ENCODE data around the gene PDE1A.

The PDE1A gene

DNA sequence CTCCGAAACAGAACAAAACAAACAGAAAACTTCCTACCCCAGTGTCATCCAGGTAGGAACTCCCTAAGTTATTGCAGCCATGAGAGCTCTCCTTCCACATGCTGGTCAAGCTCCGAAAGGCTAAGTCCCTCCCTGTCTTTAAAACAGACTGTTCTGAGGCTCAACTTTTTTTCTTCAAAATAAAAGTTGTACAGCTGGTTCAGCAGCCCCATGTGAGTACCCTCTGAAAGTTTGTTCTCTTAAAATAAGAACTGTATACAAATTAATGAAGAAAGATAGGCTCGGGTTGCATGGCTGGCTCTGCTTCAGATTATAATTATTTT is at the start of gene PDE1A:
Gene PDE1A (minus strand): TSS at position 119 of the 323 bp plus-strand sequence.
- FAIRE-seq = no peak

GRCh38 chr2:182473635-182474034 is 46.8 kb upstream of the PDE1A start:
- FAIRE-seq = no peak

GRCh38 chr2:182463760-182464159 is 36.9 kb upstream of the PDE1A start:
- no peak for FAIRE-seq

DNA sequence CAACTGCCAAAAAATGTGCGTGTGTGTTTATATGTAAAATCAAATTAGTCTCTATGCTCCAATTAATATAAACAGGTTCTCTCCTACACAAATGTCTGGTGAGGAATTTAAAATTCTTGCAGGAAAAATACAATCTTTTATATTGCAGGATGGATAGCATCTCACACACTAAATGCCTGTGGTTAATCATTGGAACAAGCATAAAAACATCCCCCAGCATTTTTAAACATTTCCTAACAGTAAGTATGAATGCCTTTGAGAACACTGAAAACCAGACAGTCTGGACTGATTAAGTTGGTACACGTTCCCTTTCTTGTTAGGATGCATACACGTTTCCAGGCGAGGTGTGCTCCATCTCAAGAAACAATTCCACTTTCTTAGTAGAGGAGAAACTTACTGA is 29.9 kb upstream of the PDE1A start:
- no peak for FAIRE-seq

GRCh38 chr2:182452456-182452990 is 25.7 kb upstream of the PDE1A start:
- no peak for FAIRE-seq

GRCh38 chr2:182448371-182448770 is 21.5 kb upstream of the PDE1A start:
- FAIRE-seq = no peak

DNA sequence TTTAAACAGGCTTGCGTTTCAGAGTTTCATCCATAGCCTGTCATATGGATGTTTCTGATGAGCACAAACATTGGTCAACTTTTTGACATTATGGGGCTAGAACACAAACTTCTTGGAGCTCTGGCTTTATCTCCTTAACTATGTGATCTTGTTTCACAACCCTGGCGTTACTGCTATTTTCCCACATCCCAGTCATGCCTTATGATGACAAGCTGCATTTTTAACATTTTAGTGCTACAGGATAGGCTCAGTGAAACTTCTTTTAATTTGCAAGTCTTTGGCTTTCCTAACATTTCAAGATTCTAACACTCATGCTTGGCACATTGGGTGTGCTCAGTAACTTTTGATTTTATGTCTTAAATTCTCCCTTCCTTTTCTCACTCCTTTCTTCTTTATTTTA is 21.0 kb upstream of the PDE1A start:
- FAIRE-seq = no peak

- FAIRE-seq = no peak
Observed at GRCh38 chr2:182447163-182447562, 20.3 kb upstream of the PDE1A start.

- no peak for FAIRE-seq
Observed at GRCh38 chr2:182446087-182446486, 19.3 kb upstream of the PDE1A start.

DNA sequence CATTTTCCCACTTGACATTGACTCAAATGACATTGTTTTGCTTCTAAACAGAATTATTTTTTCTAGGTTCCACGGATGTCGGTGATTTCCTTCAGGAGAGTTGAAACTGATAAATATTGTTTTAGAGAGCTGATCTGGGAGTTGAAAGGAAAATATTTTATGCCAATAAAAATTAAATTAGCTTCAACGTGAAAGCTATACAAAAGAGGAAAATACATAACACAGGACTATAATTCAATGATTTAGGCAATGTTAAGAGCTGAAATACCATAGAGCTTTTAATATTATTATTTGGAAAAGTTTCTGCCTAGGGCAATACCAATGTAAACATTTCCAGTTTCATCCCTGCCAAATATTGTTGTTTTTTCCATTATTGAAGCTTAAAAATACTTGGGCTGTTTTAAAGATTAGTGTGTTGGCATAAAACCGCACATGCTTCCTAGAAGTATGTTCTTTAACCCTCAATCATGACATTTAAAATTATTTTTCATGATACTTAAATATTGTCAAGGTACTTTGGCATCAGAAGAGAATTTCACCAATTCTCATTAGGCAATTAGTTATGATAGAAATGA is 18.6 kb upstream of the PDE1A start:
- no peak for FAIRE-seq

DNA sequence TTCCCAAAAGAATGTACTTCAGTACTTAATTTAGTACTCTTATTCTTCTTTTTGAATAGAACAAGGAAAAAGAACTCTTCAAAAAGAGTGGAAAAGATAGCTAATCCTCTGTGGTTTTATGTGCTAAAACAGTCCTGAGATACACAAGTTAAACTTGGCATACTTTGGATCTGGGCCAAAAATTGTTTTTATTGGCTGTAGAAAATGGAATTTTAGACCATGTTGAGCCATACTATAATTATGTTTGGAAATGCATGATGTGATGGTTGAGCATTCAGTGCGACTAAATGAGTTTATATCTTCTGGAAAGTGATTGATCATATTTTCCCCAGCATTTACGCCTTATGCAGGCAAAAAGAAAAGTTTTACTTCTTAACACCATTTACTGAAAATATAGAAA is 18.0 kb upstream of the PDE1A start:
- FAIRE-seq = no peak

DNA sequence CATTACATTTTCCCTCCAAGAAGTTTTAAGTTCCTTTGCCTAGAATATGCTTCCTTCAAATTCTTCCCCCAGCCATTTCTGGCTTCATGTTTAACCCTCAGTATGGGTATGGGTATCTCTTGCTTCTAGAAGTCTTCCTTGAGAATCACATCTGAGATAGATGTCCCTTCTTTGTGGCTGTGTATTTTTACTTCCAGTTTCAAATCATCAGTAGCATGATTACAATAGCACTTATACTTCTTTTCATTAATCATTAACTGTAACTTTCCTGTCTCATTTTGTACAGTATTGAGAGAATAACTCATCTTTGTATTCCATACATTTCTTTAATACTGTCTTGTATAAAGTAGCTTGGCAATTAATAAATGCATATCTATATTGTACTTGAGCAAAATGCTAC is 17.3 kb upstream of the PDE1A start:
- FAIRE-seq = no peak

DNA sequence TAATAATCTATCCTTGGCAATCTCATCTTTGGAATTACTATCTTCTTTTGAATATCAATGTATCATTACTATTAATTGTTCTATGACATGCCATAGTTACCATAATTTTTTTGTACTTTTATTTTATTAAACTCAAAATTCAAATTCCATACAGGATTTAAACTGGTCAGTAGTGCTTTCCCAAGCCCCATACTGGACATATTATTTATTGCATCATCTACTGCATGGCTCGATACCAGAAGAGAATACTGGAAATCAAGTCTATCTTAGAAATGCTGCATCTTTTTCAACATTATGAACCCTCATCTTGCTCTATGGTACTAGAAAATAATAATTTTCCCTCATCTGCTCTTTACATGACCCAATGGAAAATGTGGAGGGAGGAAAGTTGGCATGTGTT is 9.4 kb upstream of the PDE1A start:
- no peak for FAIRE-seq

DNA sequence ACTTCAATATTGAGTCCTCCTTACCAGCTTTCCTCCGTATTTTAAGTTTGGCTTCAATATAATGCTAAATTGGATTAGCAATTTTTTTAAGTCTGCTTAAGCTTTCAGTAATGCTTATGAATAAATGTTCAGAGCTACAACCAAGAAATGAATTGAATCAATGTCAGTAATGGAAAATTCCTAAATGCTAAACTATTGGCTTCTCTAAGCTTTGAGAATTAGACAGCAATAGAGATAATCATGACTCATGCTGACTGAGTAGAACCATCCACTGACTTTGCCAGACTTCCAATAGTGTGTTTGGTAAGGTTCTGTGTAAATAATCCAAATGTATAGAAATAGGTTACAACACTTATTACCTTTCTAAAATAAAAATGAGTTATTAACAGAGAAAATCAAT is 8.9 kb upstream of the PDE1A start:
- no peak for FAIRE-seq

GRCh38 chr2:182432051-182432450 is 5.2 kb upstream of the PDE1A start:
- no peak for FAIRE-seq

GRCh38 chr2:182428476-182428875 is 1.6 kb upstream of the PDE1A start:
- no peak for FAIRE-seq

- FAIRE-seq = peak; percentile 56
Observed at GRCh38 chr2:182426082-182426917, 536 bp downstream of the PDE1A start.

- FAIRE-seq = no peak
Observed at GRCh38 chr2:182422864-182423263, 4.0 kb downstream of the PDE1A start.

DNA sequence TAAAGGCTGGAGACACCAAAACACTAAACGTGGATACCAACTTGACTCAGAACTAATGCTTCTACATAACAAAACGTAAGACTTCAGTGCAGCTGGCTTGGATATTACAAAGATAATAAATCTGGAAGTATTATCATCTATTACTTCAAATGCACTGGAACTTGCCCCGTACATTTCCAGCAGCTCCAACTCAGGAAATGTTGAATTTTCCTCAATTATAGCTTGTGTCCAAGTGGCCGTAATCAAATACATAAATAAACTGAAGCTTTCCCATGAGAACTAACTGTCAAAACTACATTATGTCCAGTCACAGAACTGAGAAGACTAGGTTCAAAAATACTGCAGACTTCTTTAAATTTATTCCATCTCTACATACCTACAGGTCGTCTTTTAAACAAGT is 6.2 kb downstream of the PDE1A start:
- FAIRE-seq = no peak

DNA sequence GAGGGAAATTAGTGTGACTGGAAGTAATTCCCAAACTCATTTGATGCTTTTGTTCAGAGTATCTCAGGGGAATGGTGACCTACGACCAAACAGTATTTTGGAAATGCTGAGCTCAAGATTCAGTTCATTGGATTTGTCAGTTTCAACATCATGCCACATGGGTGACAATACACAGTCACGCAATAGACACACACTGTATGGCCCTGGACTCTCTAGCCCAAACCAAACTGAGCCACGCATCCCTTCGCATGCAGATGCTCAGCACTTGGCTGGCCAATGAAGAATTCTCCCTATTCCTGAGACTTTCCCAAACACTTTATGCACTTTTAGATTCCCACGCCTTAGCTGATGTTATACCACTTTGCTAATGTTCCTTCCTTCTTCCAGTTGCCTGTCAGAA is 10.0 kb downstream of the PDE1A start:
- FAIRE-seq = no peak

DNA sequence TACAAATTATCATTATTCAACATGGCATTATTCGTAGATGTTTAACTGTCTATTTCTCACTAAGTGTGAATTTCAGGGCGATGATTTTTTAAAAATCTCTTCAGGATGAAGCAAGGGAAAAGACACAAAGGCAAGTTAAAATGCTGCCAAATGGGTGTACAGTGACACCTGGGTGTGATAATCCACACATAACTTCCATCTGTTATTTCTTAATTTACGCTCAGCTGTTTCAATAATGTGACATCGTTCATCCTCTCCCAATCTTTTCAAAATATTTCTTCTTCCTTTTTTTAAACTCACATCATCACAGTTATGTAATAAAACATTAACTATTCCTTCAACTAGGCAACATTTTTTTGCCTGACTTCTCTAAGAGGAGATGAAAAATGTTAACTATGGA is 10.6 kb downstream of the PDE1A start:
- FAIRE-seq = no peak

DNA sequence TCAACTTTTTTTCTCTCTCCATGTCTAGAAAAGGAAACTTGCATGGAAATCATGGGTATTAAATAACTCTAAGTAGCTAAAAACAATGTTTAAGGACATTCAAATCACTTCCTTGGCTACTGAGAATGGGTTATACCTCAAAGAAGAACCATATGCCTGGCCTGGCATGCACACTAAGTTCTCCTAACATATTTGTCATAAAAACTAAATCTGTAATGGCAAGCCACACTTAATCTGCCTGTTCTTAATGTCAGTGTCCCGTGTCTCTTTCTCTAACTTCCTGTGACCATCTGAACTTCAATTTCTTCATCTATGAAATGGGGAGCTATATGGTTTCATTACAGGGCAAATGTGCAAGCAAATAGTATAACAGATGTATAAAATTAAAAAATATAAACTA is 11.1 kb downstream of the PDE1A start:
- FAIRE-seq = no peak

DNA sequence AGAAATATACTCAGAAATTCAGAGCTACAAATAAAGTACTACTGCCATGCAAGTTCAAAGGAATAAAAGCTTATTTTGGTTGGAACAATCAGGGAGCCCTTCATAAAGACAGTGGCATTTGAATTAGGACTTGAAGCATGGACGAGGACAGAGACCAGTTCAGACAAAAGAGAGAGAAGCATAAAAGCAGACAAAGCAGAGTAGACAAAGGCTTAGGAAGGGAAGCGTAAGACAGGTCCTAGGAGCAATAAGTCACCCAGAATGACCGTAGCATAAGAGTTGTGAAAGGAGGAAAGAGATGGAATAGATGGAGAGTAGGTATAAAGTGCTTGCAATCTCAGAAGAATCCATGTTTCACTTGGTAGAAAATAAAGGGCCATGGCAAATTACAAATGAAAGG is 14.0 kb downstream of the PDE1A start:
- FAIRE-seq = no peak

GRCh38 chr2:182410120-182410519 is 16.7 kb downstream of the PDE1A start:
- FAIRE-seq = no peak

DNA sequence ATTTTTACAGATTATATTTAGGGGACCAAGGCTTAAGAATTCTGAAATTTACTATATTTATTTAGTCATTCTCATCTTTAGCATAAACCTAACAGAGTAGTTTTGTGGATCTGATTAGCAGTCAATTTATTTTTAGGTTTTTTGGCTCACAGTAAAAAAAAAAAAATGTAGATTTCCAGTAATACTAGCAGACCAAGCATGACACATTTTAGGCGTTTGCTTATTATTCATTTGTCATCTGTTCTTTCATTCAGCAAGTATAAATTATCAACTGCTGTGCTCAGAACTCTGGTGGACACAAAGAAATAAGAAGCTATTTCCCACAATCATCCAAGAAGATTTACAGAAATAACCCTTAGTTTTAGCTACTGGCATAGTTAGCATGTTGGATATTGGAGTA is 20.6 kb downstream of the PDE1A start:
- FAIRE-seq = no peak

Data from islet of Langerhans (tissue), 1 donor.